Fibroblast of lung (primary cell): ENCODE data around the gene PIK3IP1. TPM values are rescaled to one million over a fixed set of nuclear protein-coding genes. Genes with fewer than 3 reads are reported as not detected.

Experiments
- DNase-seq, 2 donors: peaks; one replicate each; pipeline versions ENCODE4 v3.0.0 to v3.0.0-alpha.2; 2010; ENCODE audit warnings: low read depth in 2 of 2
- H2AFZ ChIP-seq: 2 replicates; pipeline ENCODE4 v1.5.1; 2012; ENCODE audit warnings: low read length, control low read depth, inconsistent platforms
- H3K27ac ChIP-seq: 2 replicates; pipeline ENCODE4 v1.5.1; 2011; ENCODE audit warnings: low read length, control low read depth; ENCODE audit not compliant: insufficient read depth
- H3K27me3 ChIP-seq: 2 replicates; pipeline ENCODE4 v1.5.1; 2011; ENCODE audit warnings: mild to moderate bottlenecking, low read length; ENCODE audit not compliant: control insufficient read depth, insufficient read depth
- H3K36me3 ChIP-seq: 2 replicates; pipeline ENCODE4 v1.5.1; 2011; ENCODE audit warnings: low read length; ENCODE audit not compliant: control insufficient read depth, insufficient read depth
- H3K4me1 ChIP-seq: 2 replicates; pipeline ENCODE4 v1.5.1; 2011; ENCODE audit warnings: low read length; ENCODE audit not compliant: control insufficient read depth, insufficient read depth; ENCODE audit errors: extremely low read depth
- H3K4me2 ChIP-seq: 2 replicates; pipeline ENCODE4 v1.5.1; 2011; ENCODE audit warnings: low read length, control low read depth; ENCODE audit not compliant: insufficient read depth; ENCODE audit errors: extremely low read depth
- H3K4me3 ChIP-seq, 4 experiments: fragments of 200-600 bp in 1 of 4; sonication (generic) in 1 of 4; replicated peaks in 1 of 4; 2 replicates each; pipeline ENCODE4 v1.5.1; 2011 to 2016; ENCODE audit warnings: low read length in 4 of 4, low read depth in 3 of 4, mild to moderate bottlenecking in 3 of 4, control low read depth in 2 of 4, inconsistent platforms in 1 of 4, mixed read lengths in 1 of 4; ENCODE audit not compliant: insufficient read depth in 1 of 4; ENCODE audit errors: control extremely low read depth in 1 of 4
- H3K79me2 ChIP-seq: 2 replicates; pipeline ENCODE4 v1.5.1; 2012; ENCODE audit warnings: mild to moderate bottlenecking, low read length, inconsistent platforms; ENCODE audit not compliant: control insufficient read depth, insufficient read depth
- H3K9ac ChIP-seq: 2 replicates; pipeline ENCODE4 v1.5.1; 2011; ENCODE audit warnings: mild to moderate bottlenecking, low read length, control low read depth; ENCODE audit not compliant: insufficient read depth
- H3K9me3 ChIP-seq: 2 replicates; pipeline ENCODE4 v1.5.1; 2012; ENCODE audit warnings: low read depth, low read length; ENCODE audit not compliant: control insufficient read depth, insufficient read depth
- H4K20me1 ChIP-seq: 2 replicates; pipeline ENCODE4 v1.5.1; 2011; ENCODE audit warnings: low read length; ENCODE audit not compliant: control insufficient read depth, insufficient read depth; ENCODE audit errors: extremely low read depth
- CTCF ChIP-seq, 2 donors: IDR thresholded peaks in 1 of 2; conservative IDR thresholded peaks in 1 of 2; 1 replicate in 1 of 2; 2 replicates in 1 of 2; pipeline ENCODE4 v1.5.1; 2011 to 2012; ENCODE audit warnings: low read length in 2 of 2, control low read depth in 1 of 2, inconsistent platforms in 1 of 2, low read depth in 1 of 2, mild to moderate bottlenecking in 1 of 2
- EZH2 ChIP-seq: IDR thresholded peaks from 2 replicates; pipeline ENCODE4 v1.5.1; 2012; ENCODE audit warnings: low read length, control low read depth, mild to moderate bottlenecking; ENCODE audit errors: missing control alignments
- polyA plus RNA-seq, 2 donors: library from polyadenylated mRNA; depleted of rRNA in 1 of 2; stranded (reverse) in 1 of 2; unstranded in 1 of 2; fragments of >200 nt; gene quantifications; 2 replicates each; pipeline ENCODE4 v1.2.1, GENCODE V29; 2011 to 2012; ENCODE audit warnings: missing spikeins in 1 of 2
- total RNA-seq: library from RNA; depleted of rRNA; stranded (reverse); fragments of >200 nt; gene quantifications from 2 replicates; pipeline ENCODE4 v1.2.1, GENCODE V29; 2014

PIK3IP1 gene
- total and polyA plus RNA-seq, 2 donors (not counting 1 experiment from before 2014, with no cell fraction given) = 32.1 to 81.6 TPM

- Histone ChIP-seq H3K9ac (no peak overlapping the region), H3K4me3 (no peak overlapping the region), H4K20me1 (no peaks in the 10 kb centered on the region), H3K4me2 (peak overlapping the region; percentile 58), H3K27me3 (no peaks in the 10 kb centered on the region), H3K27ac (no peak overlapping the region), H3K36me3 (no peaks in the 10 kb centered on the region), H3K9me3 (no peaks in the 10 kb centered on the region), H2AFZ (peak overlapping the region; percentile 43), H3K79me2 (peaks cover 2% of the 10 kb centered on the region), H3K4me1 (peaks cover 5% of the 10 kb centered on the region)
- TF ChIP-seq CTCF (conservative IDR thresholded peaks at IDR 0.05 in 1 of 2, IDR thresholded peaks at IDR 0.05 in 1 of 2; ENCODE audit: low read depth in 1 of 2, low read length in 2 of 2) (no peak), EZH2 (no peak)
- peak; percentile 51 to 57 for DNase-seq
These were observed 3.8 kb upstream of the PIK3IP1 start for GRCh38 chr22:31295831-31296657.

GRCh38 chr22:31295360-31295759, 3.1 kb upstream of the PIK3IP1 start:
- Histone ChIP-seq H3K4me2 (peak overlapping the region; percentile 19), H3K4me3 (no peak overlapping the region), H2AFZ (no peak overlapping the region), H3K27me3 (no peaks in the 10 kb centered on the region), H3K79me2 (peaks cover 2% of the 10 kb centered on the region), H3K27ac (no peak overlapping the region), H3K36me3 (no peaks in the 10 kb centered on the region), H3K9ac (no peak overlapping the region), H3K4me1 (peaks cover 6% of the 10 kb centered on the region), H4K20me1 (no peaks in the 10 kb centered on the region), H3K9me3 (no peaks in the 10 kb centered on the region)
- DNase-seq = no peak
- no peak for TF ChIP-seq CTCF (conservative IDR thresholded peaks at IDR 0.05 in 1 of 2, IDR thresholded peaks at IDR 0.05 in 1 of 2; ENCODE audit: low read depth in 1 of 2, low read length in 2 of 2)
- TF ChIP-seq EZH2 = no peak

- no peaks in the 10 kb centered on the region for H4K20me1 ChIP-seq
- peak in 1 of 2 donors; percentile 35 for DNase-seq
- no peaks in the 10 kb centered on the region for H3K9me3 ChIP-seq
- TF ChIP-seq CTCF (conservative IDR thresholded peaks at IDR 0.05 in 1 of 2, IDR thresholded peaks at IDR 0.05 in 1 of 2; ENCODE audit: low read depth in 1 of 2, low read length in 2 of 2) (no peak), EZH2 (no peak)
- peaks cover 7% of the 10 kb centered on the region for H3K4me1 ChIP-seq
- H3K4me3 ChIP-seq = peak overlapping the region; percentile 55 to 100 (median 79)
- H3K36me3 ChIP-seq = peaks cover 11% of the 10 kb centered on the region
- peak overlapping the region; percentile 95 for H3K4me2 ChIP-seq
- peak overlapping the region; percentile 74 for H2AFZ ChIP-seq
- H3K27me3 ChIP-seq = no peaks in the 10 kb centered on the region
- peak overlapping the region; percentile 51 for H3K9ac ChIP-seq
- peaks cover 2% of the 10 kb centered on the region for H3K79me2 ChIP-seq
- peak overlapping the region; percentile 89 for H3K27ac ChIP-seq
These were observed 630 bp downstream of the PIK3IP1 start for GRCh38 chr22:31291481-31292235.
